ENCODE results near the gene OFD1.

Gene OFD1

GRCh38 chrX:13791145-13791544 lies 56.6 kb downstream of the OFD1 start:
- no peak for DNase-seq (ENCODE audit: extremely low read depth in 1 of 2, low read depth in 1 of 2)

- no peak for DNase-seq (ENCODE audit: extremely low read depth in 1 of 2, low read depth in 1 of 2)
Measured at GRCh38 chrX:13791559-13791958, 57.0 kb downstream of the OFD1 start.

- no peak for DNase-seq (ENCODE audit: extremely low read depth in 1 of 2, low read depth in 1 of 2)
Measured at GRCh38 chrX:13793897-13794296, 59.3 kb downstream of the OFD1 start.

GRCh38 chrX:13794417-13794816 lies 59.9 kb downstream of the OFD1 start:
- DNase-seq (ENCODE audit: extremely low read depth in 1 of 2, low read depth in 1 of 2), result no peak

- no peak for DNase-seq (ENCODE audit: extremely low read depth in 1 of 2, low read depth in 1 of 2)
Measured at GRCh38 chrX:13797512-13797911, 63.0 kb downstream of the OFD1 start.

GRCh38 chrX:13798184-13798583 lies 63.6 kb downstream of the OFD1 start:
- no peak for DNase-seq (ENCODE audit: extremely low read depth in 1 of 2, low read depth in 1 of 2)

- DNase-seq (ENCODE audit: extremely low read depth in 1 of 2, low read depth in 1 of 2), result no peak
Measured at GRCh38 chrX:13803116-13803515, 68.6 kb downstream of the OFD1 start.

- DNase-seq (ENCODE audit: extremely low read depth in 1 of 2, low read depth in 1 of 2), result no peak
Measured at GRCh38 chrX:13805241-13805640, 70.7 kb downstream of the OFD1 start.

GRCh38 chrX:13808293-13808692 lies 73.7 kb downstream of the OFD1 start:
- no peak for DNase-seq (ENCODE audit: extremely low read depth in 1 of 2, low read depth in 1 of 2)

- no peak for DNase-seq (ENCODE audit: extremely low read depth in 1 of 2, low read depth in 1 of 2)
Measured at GRCh38 chrX:13808865-13809264, 74.3 kb downstream of the OFD1 start.

- DNase-seq (ENCODE audit: extremely low read depth in 1 of 2, low read depth in 1 of 2), result no peak
Measured at GRCh38 chrX:13815664-13816063, 81.1 kb downstream of the OFD1 start.

- DNase-seq (ENCODE audit: extremely low read depth in 1 of 2, low read depth in 1 of 2), result no peak
Measured at GRCh38 chrX:13816176-13816575, 81.6 kb downstream of the OFD1 start.

GRCh38 chrX:13816643-13817627 lies 82.4 kb downstream of the OFD1 start, which contains the start of gene GPM6B:
Gene GPM6B (minus strand): TSS chrX:13817093. CDS start chrX:13816904, 189 bp downstream.
- DNase-seq (ENCODE audit: extremely low read depth in 1 of 2, low read depth in 1 of 2), result no peak
